ENCODE measurements around the gene SYNPR.
A peak's percentile ranks its signal among the peaks of the same experiment; 100 is the strongest.

Gene SYNPR

GRCh38 chr3:63508305-63508704 lies 230.2 kb downstream of the SYNPR start:
- peak in 15 of 42 donors; percentile 19 to 69 (median 28) for DNase-seq
- intact Hi-C loops (cut with DNase I) = no loop called here

DNA sequence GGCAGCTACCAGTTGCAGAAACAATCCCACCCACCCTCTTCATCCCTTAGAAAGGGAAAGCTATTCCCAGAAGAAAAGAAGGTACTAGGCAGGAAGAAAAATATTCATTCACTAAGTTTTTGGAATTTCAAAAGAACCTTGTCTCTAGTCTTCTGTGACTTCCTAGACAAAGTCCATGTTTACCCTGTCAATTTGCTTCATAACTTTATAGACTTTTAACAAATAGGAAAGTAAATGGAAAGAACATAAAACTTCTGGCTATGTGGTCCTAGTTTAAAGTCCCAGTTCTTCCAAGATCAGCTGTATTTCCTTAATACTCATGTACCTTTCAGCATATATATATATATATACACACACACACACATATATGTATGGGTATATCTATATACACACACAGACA lies 230.7 kb downstream of the SYNPR start:
- intact Hi-C loops (cut with DNase I) = no loop called here

GRCh38 chr3:63513791-63514190 lies 235.7 kb downstream of the SYNPR start:
- intact Hi-C loops (cut with DNase I) = no loop called here

More for the DNA sequence above, 230.7 kb downstream of the SYNPR start:
- no peak for DNase-seq

DNA sequence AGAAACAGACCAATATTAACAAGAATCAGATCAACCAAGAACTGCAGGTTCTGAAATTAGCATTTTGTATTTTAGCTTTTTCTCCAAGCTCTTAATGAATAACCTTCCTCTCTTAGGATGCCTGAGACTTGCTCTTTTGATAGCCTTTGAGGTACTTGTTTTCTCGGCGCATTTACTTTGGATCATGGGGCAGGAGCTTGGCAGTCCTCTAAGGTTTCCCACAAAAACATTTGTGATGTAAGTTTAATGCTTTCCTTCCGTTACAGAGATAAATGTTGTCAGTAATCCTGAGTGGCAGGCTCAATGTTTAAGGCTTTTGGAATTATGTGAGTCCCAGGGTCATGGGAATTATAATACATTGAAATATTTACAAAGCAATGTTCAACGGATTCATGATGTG lies 236.6 kb downstream of the SYNPR start:
- intact Hi-C loops (cut with DNase I) = no loop called here
- no peak for DNase-seq

More at GRCh38 chr3:63513791-63514190, 235.7 kb downstream of the SYNPR start:
- DNase-seq = peak in 9 of 42 donors; percentile 8 to 62 (median 25)

- intact Hi-C loops (cut with DNase I) = no loop called here
- DNase-seq = no peak
These were observed 241.3 kb downstream of the SYNPR start for GRCh38 chr3:63519426-63519825.

- intact Hi-C loops (cut with DNase I) = no loop called here
- DNase-seq = peak in 5 of 42 donors; percentile 11 to 50 (median 26)
These were observed 243.5 kb downstream of the SYNPR start for GRCh38 chr3:63521657-63522056.

DNA sequence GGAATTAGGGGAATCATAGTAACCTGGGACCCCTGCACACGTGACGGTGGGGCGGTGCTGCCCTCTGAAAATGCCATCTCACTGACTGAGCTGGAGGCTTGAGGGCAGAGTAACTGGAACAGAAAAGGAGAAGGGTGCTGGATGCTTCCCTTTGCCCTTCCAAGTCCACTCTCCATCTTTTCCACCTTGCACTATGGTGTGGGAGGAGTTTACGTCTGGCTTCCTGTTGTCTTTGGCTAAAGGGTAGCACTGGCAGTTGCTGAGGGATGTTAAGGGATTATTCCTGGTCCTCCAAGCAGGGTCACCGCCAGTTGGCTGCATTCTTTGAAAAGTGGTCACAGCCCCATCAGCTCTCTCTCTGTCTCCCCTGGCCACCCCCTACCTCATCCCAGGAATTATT lies 245.0 kb downstream of the SYNPR start:
- no peak for DNase-seq
- intact Hi-C loops (cut with DNase I) = no loop called here

- intact Hi-C loops (cut with DNase I) = no loop called here
- no peak for DNase-seq
These were observed 250.4 kb downstream of the SYNPR start for GRCh38 chr3:63528325-63529000.

- intact Hi-C loops (cut with DNase I) = no loop called here
- DNase-seq = no peak
These were observed 254.4 kb downstream of the SYNPR start for GRCh38 chr3:63532521-63532920.

GRCh38 chr3:63538919-63539318 lies 260.8 kb downstream of the SYNPR start:
- DNase-seq = no peak
- intact Hi-C loops (cut with DNase I) = no loop called here

GRCh38 chr3:63555767-63556166 lies 277.7 kb downstream of the SYNPR start:
- intact Hi-C loops (cut with DNase I) = no loop called here
- no peak for DNase-seq

GRCh38 chr3:63556401-63556800 lies 278.3 kb downstream of the SYNPR start:
- intact Hi-C loops (cut with DNase I) = no loop called here

GRCh38 chr3:63557912-63558311 lies 279.8 kb downstream of the SYNPR start:
- no peak for DNase-seq
- intact Hi-C loops (cut with DNase I) = no loop called here

More at GRCh38 chr3:63556401-63556800, 278.3 kb downstream of the SYNPR start:
- DNase-seq = peak in 22 of 42 donors; percentile 11 to 67 (median 37)

DNA sequence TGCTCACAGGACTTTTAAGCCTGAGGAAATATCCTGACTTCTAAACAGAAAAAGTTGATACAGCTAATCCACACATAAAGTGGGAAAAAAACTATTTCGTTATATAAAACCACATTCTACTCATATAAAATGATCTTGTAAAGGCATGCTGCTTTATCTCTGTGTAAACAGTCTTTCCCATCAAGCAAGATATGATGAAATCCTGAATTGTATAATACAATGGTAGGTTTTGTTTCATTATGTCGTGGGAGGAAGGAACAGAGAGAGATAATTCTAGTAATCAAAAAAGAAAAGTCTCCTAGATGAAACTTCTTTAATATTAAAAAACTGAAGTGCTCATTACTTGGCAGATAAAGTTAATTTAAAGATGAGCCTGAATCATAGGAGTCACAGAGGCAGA lies 281.8 kb downstream of the SYNPR start:
- intact Hi-C loops (cut with DNase I) = no loop called here
- DNase-seq = no peak

- intact Hi-C loops (cut with DNase I) = no loop called here
- no peak for DNase-seq
These were observed 283.8 kb downstream of the SYNPR start for GRCh38 chr3:63561879-63562278.

DNA sequence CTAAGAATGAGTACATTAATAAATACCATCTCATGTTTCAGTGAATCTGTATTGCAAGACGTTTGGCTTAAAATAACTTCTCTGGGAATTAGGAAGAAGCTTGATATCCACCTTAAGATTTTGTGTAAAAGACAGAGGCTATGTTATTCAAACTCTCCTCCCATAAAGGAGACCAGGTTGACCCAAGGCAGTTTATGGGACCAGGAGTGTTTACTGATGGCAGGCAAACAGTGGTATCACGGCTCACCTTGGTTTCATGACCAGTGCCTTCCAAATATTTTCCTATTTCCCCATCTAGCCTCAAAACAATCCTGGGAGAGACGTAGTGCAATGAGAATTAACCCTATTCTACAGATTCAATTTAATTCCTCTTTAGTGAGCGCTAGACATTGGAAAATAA lies 284.2 kb downstream of the SYNPR start:
- DNase-seq = no peak
- intact Hi-C loops (cut with DNase I) = no loop called here

- intact Hi-C loops (cut with DNase I) = no loop called here
- no peak for DNase-seq
These were observed 285.5 kb downstream of the SYNPR start for GRCh38 chr3:63563572-63563971.

- no peak for DNase-seq
- intact Hi-C loops (cut with DNase I) = no loop called here
These were observed 287.1 kb downstream of the SYNPR start for GRCh38 chr3:63565220-63565619.

GRCh38 chr3:63571682-63572081 lies 293.6 kb downstream of the SYNPR start:
- no peak for DNase-seq
- intact Hi-C loops (cut with DNase I) = no loop called here

DNA sequence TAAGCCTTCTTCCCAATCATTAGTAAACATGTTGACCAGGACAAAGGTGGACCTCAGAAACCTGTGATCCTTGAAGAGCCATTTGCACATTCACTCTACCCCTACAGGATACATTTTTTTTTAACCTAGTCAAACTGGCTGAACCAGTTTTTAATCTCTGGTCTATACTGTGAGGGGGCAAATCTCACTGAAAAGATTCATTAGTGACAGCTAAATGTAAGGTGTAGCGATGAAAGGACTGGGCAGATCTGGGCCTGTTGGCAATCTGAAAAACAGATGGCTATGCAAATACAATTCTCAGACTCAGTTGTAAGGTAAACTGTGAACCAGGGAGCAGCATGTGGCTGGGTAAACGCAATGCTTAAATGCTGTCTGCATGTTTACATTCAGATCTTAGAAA lies 298.7 kb downstream of the SYNPR start:
- intact Hi-C loops (cut with DNase I) = no loop called here
- no peak for DNase-seq

GRCh38 chr3:63578858-63579257 lies 300.8 kb downstream of the SYNPR start:
- intact Hi-C loops (cut with DNase I) = no loop called here
- no peak for DNase-seq

All from head of caudate nucleus (tissue), 42 donors.